Trophoblast cell (in vitro differentiated cells and primary cell): ENCODE measurements around the gene VSIG10L2.

Source experiments
- DNase-seq, 2 donors: peaks; one replicate each; pipeline ENCODE4 v3.0.0-alpha.2; 2016
- H2AFZ ChIP-seq: 2 replicates; pipeline ENCODE4 v1.6.1; 2013; ENCODE audit warnings: low read length, moderate library complexity, mild to moderate bottlenecking; ENCODE audit not compliant: insufficient read depth, poor library complexity
- H2AK5ac ChIP-seq: 2 replicates; pipeline ENCODE4 v1.6.1; 2013; ENCODE audit warnings: mild to moderate bottlenecking, low read length
- H2BK120ac ChIP-seq: 2 replicates; pipeline ENCODE4 v1.6.1; 2013; ENCODE audit warnings: low read length, mild to moderate bottlenecking, moderate library complexity; ENCODE audit not compliant: insufficient read depth, poor library complexity
- H2BK12ac ChIP-seq: 2 replicates; pipeline ENCODE4 v1.6.1; 2013; ENCODE audit warnings: mild to moderate bottlenecking, low read length, moderate library complexity
- H2BK5ac ChIP-seq: 2 replicates; pipeline ENCODE4 v1.6.1; 2013; ENCODE audit warnings: low read length, low read depth, moderate library complexity, mild to moderate bottlenecking; ENCODE audit not compliant: poor library complexity
- H3K14ac ChIP-seq: 2 replicates; pipeline ENCODE4 v1.6.1; 2013; ENCODE audit warnings: mild to moderate bottlenecking, low read length
- H3K18ac ChIP-seq: 2 replicates; pipeline ENCODE4 v1.6.1; 2013; ENCODE audit warnings: mild to moderate bottlenecking, low read length
- H3K23ac ChIP-seq: 2 replicates; pipeline ENCODE4 v1.6.1; 2013; ENCODE audit warnings: low read length
- H3K27ac ChIP-seq: 2 replicates; pipeline ENCODE4 v1.5.1; 2013; ENCODE audit warnings: low read depth, mild to moderate bottlenecking, inconsistent platforms, low read length, moderate library complexity
- H3K27me3 ChIP-seq: 2 replicates; pipeline ENCODE4 v1.6.1; 2013; ENCODE audit warnings: inconsistent platforms, mild to moderate bottlenecking, low read length, moderate library complexity; ENCODE audit not compliant: insufficient read depth
- H3K36me3 ChIP-seq, 2 experiments: 1 replicate in 1 of 2; 2 replicates in 1 of 2; pipeline ENCODE4 v1.6.1; 2013; ENCODE audit warnings: low read length in 2 of 2, mild to moderate bottlenecking in 2 of 2, moderate library complexity in 1 of 2; ENCODE audit not compliant: insufficient read depth in 2 of 2, control insufficient read depth in 1 of 2
- H3K4ac ChIP-seq: 2 replicates; pipeline ENCODE4 v1.6.1; 2013; ENCODE audit warnings: low read depth, mild to moderate bottlenecking, low read length, moderate library complexity
- H3K4me1 ChIP-seq, 2 experiments: 1 replicate in 1 of 2; 2 replicates in 1 of 2; pipeline ENCODE4 v1.6.1; 2013; ENCODE audit warnings: low read length in 2 of 2, mild to moderate bottlenecking in 2 of 2, moderate library complexity in 1 of 2; ENCODE audit not compliant: insufficient read depth in 2 of 2, control insufficient read depth in 1 of 2
- H3K4me2 ChIP-seq: 2 replicates; pipeline ENCODE4 v1.6.1; 2013; ENCODE audit warnings: inconsistent platforms, mild to moderate bottlenecking, low read length, moderate library complexity
- H3K4me3 ChIP-seq: 2 replicates; pipeline ENCODE4 v1.5.1; 2013; ENCODE audit warnings: mild to moderate bottlenecking, low read depth, low read length, inconsistent platforms
- H3K79me1 ChIP-seq: one replicate; pipeline ENCODE4 v1.6.1; 2013; ENCODE audit warnings: low read length
- H3K79me2 ChIP-seq: 2 replicates; pipeline ENCODE4 v1.6.1; 2013; ENCODE audit warnings: low read length, mild to moderate bottlenecking; ENCODE audit not compliant: control insufficient read depth, insufficient read depth, poor library complexity
- H3K9ac ChIP-seq: 2 replicates; pipeline ENCODE4 v1.6.1; 2013; ENCODE audit warnings: mild to moderate bottlenecking, low read length
- H3K9me3 ChIP-seq: 2 replicates; pipeline ENCODE4 v1.6.1; 2013; ENCODE audit warnings: low read depth, mild to moderate bottlenecking, control low read depth, inconsistent platforms, low read length; ENCODE audit not compliant: insufficient read depth
- H4K12ac ChIP-seq: 2 replicates; pipeline ENCODE4 v1.6.1; 2013; ENCODE audit warnings: low read depth, mild to moderate bottlenecking, low read length, moderate library complexity
- H4K8ac ChIP-seq: 2 replicates; pipeline ENCODE4 v1.6.1; 2013; ENCODE audit warnings: low read depth, mild to moderate bottlenecking, low read length, moderate library complexity
- H4K91ac ChIP-seq: one replicate; pipeline ENCODE4 v1.6.1; 2013; ENCODE audit warnings: low read depth, mild to moderate bottlenecking, low read length, moderate library complexity
- WGBS: extraction: QIAGEN DNeasy Blood & Tissue Kit; methylation state at CpG from one replicate; pipeline ENCODE4 v1.1.7; 2013; ENCODE audit warnings: missing lambda C conversion rate; ENCODE audit not compliant: insufficient read length, insufficient coverage; ENCODE audit errors: extremely low coverage; 5-methylcytosine and 5-hydroxymethylcytosine counted together

Gene VSIG10L2

GRCh38 chr11:125931116-125931515 is 14.7 kb upstream of the VSIG10L2 start:
- no CpG with 5 or more reads among the region's 3 CpGs for WGBS
- Histone ChIP-seq H3K27me3 (no peaks in the 10 kb centered on the region), H3K4me3 (no peak overlapping the region), H3K27ac (no peak overlapping the region), H2AK5ac (no peak overlapping the region), H4K8ac (no peak overlapping the region), H3K18ac (no peak overlapping the region), H3K4me2 (no peak overlapping the region), H2BK12ac (no peak overlapping the region), H3K14ac (no peak overlapping the region), H4K12ac (no peak overlapping the region), H2BK120ac (no peak overlapping the region), H3K9me3 (no peaks in the 10 kb centered on the region), H2BK5ac (no peak overlapping the region), H3K79me1 (peaks cover 2% of the 10 kb centered on the region), H4K91ac (no peak overlapping the region), H3K9ac (no peak overlapping the region), H3K36me3 (no peaks in the 10 kb centered on the region), H2AFZ (no peak overlapping the region), H3K79me2 (no peaks in the 10 kb centered on the region), H3K4ac (no peak overlapping the region), H3K4me1 (peaks cover 2 to 3% of the 10 kb centered on the region in 2 experiments), H3K23ac (no peak overlapping the region)
- no peak for DNase-seq

- no peak for DNase-seq
- H3K4me3 ChIP-seq: no peak overlapping the region
- H2BK120ac ChIP-seq: no peak overlapping the region
- no peak overlapping the region for H2AFZ ChIP-seq
- no peak overlapping the region for H4K91ac ChIP-seq
- H3K4me1 ChIP-seq: peaks cover 2 to 3% of the 10 kb centered on the region in 2 experiments
- WGBS: no CpG with 5 or more reads among the region's 6 CpGs
- no peak overlapping the region for H3K18ac ChIP-seq
- no peak overlapping the region for H2AK5ac ChIP-seq
- no peak overlapping the region for H3K4me2 ChIP-seq
- no peak overlapping the region for H3K4ac ChIP-seq
- H3K79me2 ChIP-seq: no peaks in the 10 kb centered on the region
- H3K79me1 ChIP-seq: peaks cover 1% of the 10 kb centered on the region
- H3K27ac ChIP-seq: no peak overlapping the region
- H3K36me3 ChIP-seq: no peaks in the 10 kb centered on the region
- H2BK5ac ChIP-seq: no peak overlapping the region
- H3K9me3 ChIP-seq: no peaks in the 10 kb centered on the region
- H3K27me3 ChIP-seq: no peaks in the 10 kb centered on the region
- H3K14ac ChIP-seq: no peak overlapping the region
- H4K8ac ChIP-seq: no peak overlapping the region
- H4K12ac ChIP-seq: no peak overlapping the region
- no peak overlapping the region for H2BK12ac ChIP-seq
- no peak overlapping the region for H3K23ac ChIP-seq
- no peak overlapping the region for H3K9ac ChIP-seq
Observed at GRCh38 chr11:125931668-125932067, 14.2 kb upstream of the VSIG10L2 start.

GRCh38 chr11:125932301-125932700 is 13.5 kb upstream of the VSIG10L2 start:
- H2BK120ac ChIP-seq: no peak overlapping the region
- H2BK12ac ChIP-seq: no peak overlapping the region
- no peak overlapping the region for H3K18ac ChIP-seq
- H3K4me2 ChIP-seq: no peak overlapping the region
- no peak overlapping the region for H3K23ac ChIP-seq
- H4K12ac ChIP-seq: no peak overlapping the region
- H2AFZ ChIP-seq: no peak overlapping the region
- no peaks in the 10 kb centered on the region for H3K9me3 ChIP-seq
- no peak overlapping the region for H4K8ac ChIP-seq
- H3K36me3 ChIP-seq: no peaks in the 10 kb centered on the region
- no peak for DNase-seq
- no peak overlapping the region for H2BK5ac ChIP-seq
- no CpG with 5 or more reads among the region's 9 CpGs for WGBS
- H4K91ac ChIP-seq: no peak overlapping the region
- H3K9ac ChIP-seq: no peak overlapping the region
- H3K27ac ChIP-seq: no peak overlapping the region
- H3K79me2 ChIP-seq: no peaks in the 10 kb centered on the region
- H3K4me1 ChIP-seq: no peaks in the 10 kb centered on the region
- no peaks in the 10 kb centered on the region for H3K27me3 ChIP-seq
- no peak overlapping the region for H3K14ac ChIP-seq
- H3K4ac ChIP-seq: no peak overlapping the region
- H2AK5ac ChIP-seq: no peak overlapping the region
- H3K79me1 ChIP-seq: no peaks in the 10 kb centered on the region
- H3K4me3 ChIP-seq: no peak overlapping the region

GRCh38 chr11:125933030-125933813 is 12.6 kb upstream of the VSIG10L2 start:
- H4K8ac ChIP-seq: no peak overlapping the region
- no peak overlapping the region for H2AFZ ChIP-seq
- H3K23ac ChIP-seq: no peak overlapping the region
- no peak overlapping the region for H3K4ac ChIP-seq
- H3K27me3 ChIP-seq: no peaks in the 10 kb centered on the region
- no peaks in the 10 kb centered on the region for H3K4me1 ChIP-seq
- no peak overlapping the region for H3K9ac ChIP-seq
- no peak overlapping the region for H2BK12ac ChIP-seq
- H2BK5ac ChIP-seq: no peak overlapping the region
- no peak overlapping the region for H3K27ac ChIP-seq
- no peak overlapping the region for H3K4me2 ChIP-seq
- H3K79me1 ChIP-seq: no peaks in the 10 kb centered on the region
- H3K4me3 ChIP-seq: no peak overlapping the region
- no peaks in the 10 kb centered on the region for H3K9me3 ChIP-seq
- H3K18ac ChIP-seq: no peak overlapping the region
- no peaks in the 10 kb centered on the region for H3K36me3 ChIP-seq
- no peak overlapping the region for H4K91ac ChIP-seq
- no peak overlapping the region for H3K14ac ChIP-seq
- H3K79me2 ChIP-seq: no peaks in the 10 kb centered on the region
- no peak overlapping the region for H4K12ac ChIP-seq
- H2BK120ac ChIP-seq: no peak overlapping the region
- no CpG with 5 or more reads among the region's 12 CpGs for WGBS
- H2AK5ac ChIP-seq: no peak overlapping the region
- no peak for DNase-seq
